HEK293 (cell line): ENCODE measurements around the gene GALNT15.

Experiments used
- CTCF ChIA-PET: fragments of 350-600 bp; formaldehyde crosslinking; extraction: SDS; loops from one replicate; lab custom pipeline; 2021; ENCODE audit warnings: antibody characterized with exemption; lab: Yijun Ruan, JAX
- POLR2A ChIA-PET: fragments of 300-600 bp; formaldehyde crosslinking; extraction: SDS; loops from one replicate; lab custom pipeline; 2020; ENCODE audit warnings: antibody characterized with exemption, inconsistent platforms; lab: Yijun Ruan, JAX
- H3K27ac ChIP-seq: fragments of 200-500 bp; sonication (Bioruptor generic); 2 replicates; pipeline ENCODE4 v1.5.1; 2014; ENCODE audit warnings: low read depth, low read length, control low read depth, inconsistent platforms; ENCODE audit errors: extremely low read depth
- H3K36me3 ChIP-seq, 2 experiments: fragments of 200-500 bp in 1 of 2; sonication (Bioruptor generic) in 1 of 2; 1 replicate in 1 of 2; 2 replicates in 1 of 2; pipeline ENCODE4 v1.5.1; 2014 to 2017; ENCODE audit warnings: inconsistent platforms in 2 of 2, low read length in 2 of 2; ENCODE audit not compliant: control insufficient read depth in 2 of 2, insufficient read depth in 1 of 2
- H3K4me1 ChIP-seq: fragments of 200-500 bp; sonication (Bioruptor generic); 2 replicates; pipeline ENCODE4 v1.5.1; 2014; ENCODE audit warnings: mild to moderate bottlenecking, low read length, inconsistent platforms; ENCODE audit not compliant: control insufficient read depth, insufficient read depth
- H3K4me3 ChIP-seq: 2 replicates; pipeline ENCODE4 v1.5.1; 2011; ENCODE audit warnings: low read depth, mild to moderate bottlenecking, control low read depth, low read length, moderate library complexity
- H3K9me3 ChIP-seq: fragments of 200-500 bp; sonication (Bioruptor generic); 2 replicates; pipeline ENCODE4 v1.5.1; 2014; ENCODE audit warnings: low read depth, low read length, inconsistent platforms; ENCODE audit not compliant: control insufficient read depth, insufficient read depth
- IKZF3 ChIP-seq: fragments of 450-650 bp; IDR thresholded peaks from 2 replicates; pipeline ENCODE4 v1.5.0; 2018; ENCODE audit warnings: missing biosample characterization, mild to moderate bottlenecking, missing genetic modification characterization, moderate library complexity
- OVOL3 ChIP-seq: fragments of 450-650 bp; formaldehyde crosslinking; IDR thresholded peaks from 2 replicates; pipeline ENCODE4 v1.5.1; 2016; ENCODE audit warnings: missing biosample characterization, missing genetic modification characterization
- RBAK ChIP-seq: fragments of 450-650 bp; formaldehyde crosslinking; IDR thresholded peaks from 2 replicates; pipeline ENCODE4 v1.5.1; 2016; ENCODE audit warnings: missing biosample characterization, missing genetic modification characterization
- REPIN1 ChIP-seq: fragments of 450-650 bp; formaldehyde crosslinking; IDR thresholded peaks from 2 replicates; pipeline ENCODE4 v1.5.1; 2017; ENCODE audit warnings: missing biosample characterization, missing genetic modification characterization, low read depth
- SP2 ChIP-seq: fragments of 450-650 bp; formaldehyde crosslinking; IDR thresholded peaks from 2 replicates; pipeline ENCODE4 v1.5.1; 2016; ENCODE audit warnings: missing biosample characterization, missing genetic modification characterization
- SP3 ChIP-seq: fragments of 450-650 bp; formaldehyde crosslinking; IDR thresholded peaks from 2 replicates; pipeline ENCODE4 v1.5.1; 2016; ENCODE audit warnings: missing biosample characterization, missing genetic modification characterization
- YY1 ChIP-seq: fragments of 450-650 bp; formaldehyde crosslinking; IDR thresholded peaks from 2 replicates; pipeline ENCODE4 v1.5.1; 2018; ENCODE audit warnings: missing biosample characterization, missing genetic modification characterization
- ZBTB1 ChIP-seq: fragments of 450-650 bp; formaldehyde crosslinking; IDR thresholded peaks from 2 replicates; pipeline ENCODE4 v1.5.1; 2016; ENCODE audit warnings: missing biosample characterization, missing genetic modification characterization
- ZFP41 ChIP-seq: fragments of 450-650 bp; formaldehyde crosslinking; IDR thresholded peaks from 2 replicates; pipeline ENCODE4 v1.5.1; 2016; ENCODE audit warnings: missing biosample characterization, missing genetic modification characterization, borderline replicate concordance
- ZNF112 ChIP-seq: fragments of 450-650 bp; formaldehyde crosslinking; IDR thresholded peaks from 2 replicates; pipeline ENCODE4 v1.5.0; 2017; ENCODE audit warnings: missing biosample characterization, missing genetic modification characterization
- ZNF114 ChIP-seq: fragments of 450-650 bp; formaldehyde crosslinking; IDR thresholded peaks from 2 replicates; pipeline ENCODE4 v1.5.0; 2017; ENCODE audit warnings: missing biosample characterization, missing genetic modification characterization
- ZNF16 ChIP-seq: fragments of 450-650 bp; formaldehyde crosslinking; IDR thresholded peaks from 2 replicates; pipeline ENCODE4 v1.5.1; 2016; ENCODE audit warnings: low read depth, missing biosample characterization, missing genetic modification characterization
- ZNF266 ChIP-seq: fragments of 450-650 bp; formaldehyde crosslinking; IDR thresholded peaks from 2 replicates; pipeline ENCODE4 v1.5.1; 2016; ENCODE audit warnings: missing biosample characterization, missing genetic modification characterization, low read depth
- ZNF324 ChIP-seq: fragments of 450-650 bp; formaldehyde crosslinking; IDR thresholded peaks from 2 replicates; pipeline ENCODE4 v1.5.1; 2016; ENCODE audit warnings: missing biosample characterization, missing genetic modification characterization
- ZNF354C ChIP-seq: fragments of 450-650 bp; formaldehyde crosslinking; IDR thresholded peaks from 2 replicates; pipeline ENCODE4 v1.5.1; 2016; ENCODE audit warnings: missing biosample characterization, missing genetic modification characterization, low read depth, borderline replicate concordance
- ZNF521 ChIP-seq: fragments of 450-650 bp; formaldehyde crosslinking; IDR thresholded peaks from 2 replicates; pipeline ENCODE4 v1.5.1; 2017; ENCODE audit warnings: missing biosample characterization, mild to moderate bottlenecking, missing genetic modification characterization
- ZNF544 ChIP-seq: fragments of 450-650 bp; formaldehyde crosslinking; IDR thresholded peaks from 2 replicates; pipeline ENCODE4 v1.5.0; 2017; ENCODE audit warnings: missing biosample characterization, missing genetic modification characterization
- ZNF555 ChIP-seq: fragments of 450-650 bp; formaldehyde crosslinking; conservative IDR thresholded peaks from 2 replicates; pipeline ENCODE4 v1.5.1; 2017; ENCODE audit warnings: missing biosample characterization, mild to moderate bottlenecking, missing genetic modification characterization, inconsistent platforms
- TF ChIP-seq, protein P1 (sequence below): fragments of 450-650 bp; formaldehyde crosslinking; conservative IDR thresholded peaks from 2 replicates; pipeline ENCODE4 v1.5.1; 2016; ENCODE audit warnings: low read depth, missing biosample characterization, missing genetic modification characterization
- TF ChIP-seq, protein P2 (sequence below): IDR thresholded peaks from 2 replicates; pipeline ENCODE4 v1.6.1; 2011; ENCODE audit warnings: mild to moderate bottlenecking, low read depth, low read length, borderline replicate concordance
- TF ChIP-seq, protein P3 (sequence below): fragments of 450-650 bp; formaldehyde crosslinking; IDR thresholded peaks from 2 replicates; pipeline ENCODE4 v1.5.1; 2017; ENCODE audit warnings: missing biosample characterization, missing genetic modification characterization
- TF ChIP-seq, protein P4 (sequence below): fragments of 450-650 bp; formaldehyde crosslinking; IDR thresholded peaks from 2 replicates; pipeline ENCODE4 v1.5.1; 2017; ENCODE audit warnings: missing biosample characterization, missing genetic modification characterization

GALNT15 gene

DNA sequence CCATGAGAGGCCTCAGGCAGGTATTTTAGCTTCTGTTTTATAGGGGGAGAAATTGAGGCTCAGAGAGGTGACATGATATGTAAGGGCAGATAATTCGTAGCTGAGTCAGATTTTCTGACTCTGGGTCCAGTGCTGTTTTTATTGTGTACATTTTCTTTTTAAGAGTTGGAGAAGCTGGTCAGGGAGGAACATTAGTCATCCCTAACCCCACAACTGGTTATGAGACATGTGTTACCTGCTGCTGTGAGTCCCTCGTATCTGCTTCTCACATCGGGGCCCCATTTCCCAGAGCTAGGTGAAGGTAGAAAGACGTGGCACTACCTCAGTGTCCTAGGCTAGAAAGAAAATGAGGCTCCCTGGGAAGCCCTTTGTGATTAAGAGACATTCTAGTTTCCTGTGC, 28.6 kb downstream of the GALNT15 start (continued):
- TF ChIP-seq, protein P1, sequence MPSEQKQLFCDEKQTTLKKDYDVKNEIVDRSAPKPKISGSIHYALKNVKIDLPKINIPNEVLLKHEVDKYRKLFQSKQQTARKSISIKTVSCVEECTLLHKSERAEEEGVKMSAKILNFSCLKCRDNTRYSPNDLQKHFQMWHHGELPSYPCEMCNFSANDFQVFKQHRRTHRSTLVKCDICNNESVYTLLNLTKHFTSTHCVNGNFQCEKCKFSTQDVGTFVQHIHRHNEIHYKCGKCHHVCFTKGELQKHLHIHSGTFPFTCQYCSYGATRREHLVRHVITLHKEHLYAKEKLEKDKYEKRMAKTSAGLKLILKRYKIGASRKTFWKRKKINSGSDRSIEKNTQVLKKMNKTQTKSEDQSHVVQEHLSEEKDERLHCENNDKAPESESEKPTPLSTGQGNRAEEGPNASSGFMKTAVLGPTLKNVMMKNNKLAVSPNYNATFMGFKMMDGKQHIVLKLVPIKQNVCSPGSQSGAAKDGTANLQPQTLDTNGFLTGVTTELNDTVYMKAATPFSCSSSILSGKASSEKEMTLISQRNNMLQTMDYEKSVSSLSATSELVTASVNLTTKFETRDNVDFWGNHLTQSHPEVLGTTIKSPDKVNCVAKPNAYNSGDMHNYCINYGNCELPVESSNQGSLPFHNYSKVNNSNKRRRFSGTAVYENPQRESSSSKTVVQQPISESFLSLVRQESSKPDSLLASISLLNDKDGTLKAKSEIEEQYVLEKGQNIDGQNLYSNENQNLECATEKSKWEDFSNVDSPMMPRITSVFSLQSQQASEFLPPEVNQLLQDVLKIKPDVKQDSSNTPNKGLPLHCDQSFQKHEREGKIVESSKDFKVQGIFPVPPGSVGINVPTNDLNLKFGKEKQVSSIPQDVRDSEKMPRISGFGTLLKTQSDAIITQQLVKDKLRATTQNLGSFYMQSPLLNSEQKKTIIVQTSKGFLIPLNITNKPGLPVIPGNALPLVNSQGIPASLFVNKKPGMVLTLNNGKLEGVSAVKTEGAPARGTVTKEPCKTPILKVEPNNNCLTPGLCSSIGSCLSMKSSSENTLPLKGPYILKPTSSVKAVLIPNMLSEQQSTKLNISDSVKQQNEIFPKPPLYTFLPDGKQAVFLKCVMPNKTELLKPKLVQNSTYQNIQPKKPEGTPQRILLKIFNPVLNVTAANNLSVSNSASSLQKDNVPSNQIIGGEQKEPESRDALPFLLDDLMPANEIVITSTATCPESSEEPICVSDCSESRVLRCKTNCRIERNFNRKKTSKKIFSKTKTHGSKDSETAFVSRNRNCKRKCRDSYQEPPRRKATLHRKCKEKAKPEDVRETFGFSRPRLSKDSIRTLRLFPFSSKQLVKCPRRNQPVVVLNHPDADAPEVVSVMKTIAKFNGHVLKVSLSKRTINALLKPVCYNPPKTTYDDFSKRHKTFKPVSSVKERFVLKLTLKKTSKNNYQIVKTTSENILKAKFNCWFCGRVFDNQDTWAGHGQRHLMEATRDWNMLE (tag by site-specific recombination) = no peak
- no peak for TF ChIP-seq ZNF324 (tag by site-specific recombination)

DNA sequence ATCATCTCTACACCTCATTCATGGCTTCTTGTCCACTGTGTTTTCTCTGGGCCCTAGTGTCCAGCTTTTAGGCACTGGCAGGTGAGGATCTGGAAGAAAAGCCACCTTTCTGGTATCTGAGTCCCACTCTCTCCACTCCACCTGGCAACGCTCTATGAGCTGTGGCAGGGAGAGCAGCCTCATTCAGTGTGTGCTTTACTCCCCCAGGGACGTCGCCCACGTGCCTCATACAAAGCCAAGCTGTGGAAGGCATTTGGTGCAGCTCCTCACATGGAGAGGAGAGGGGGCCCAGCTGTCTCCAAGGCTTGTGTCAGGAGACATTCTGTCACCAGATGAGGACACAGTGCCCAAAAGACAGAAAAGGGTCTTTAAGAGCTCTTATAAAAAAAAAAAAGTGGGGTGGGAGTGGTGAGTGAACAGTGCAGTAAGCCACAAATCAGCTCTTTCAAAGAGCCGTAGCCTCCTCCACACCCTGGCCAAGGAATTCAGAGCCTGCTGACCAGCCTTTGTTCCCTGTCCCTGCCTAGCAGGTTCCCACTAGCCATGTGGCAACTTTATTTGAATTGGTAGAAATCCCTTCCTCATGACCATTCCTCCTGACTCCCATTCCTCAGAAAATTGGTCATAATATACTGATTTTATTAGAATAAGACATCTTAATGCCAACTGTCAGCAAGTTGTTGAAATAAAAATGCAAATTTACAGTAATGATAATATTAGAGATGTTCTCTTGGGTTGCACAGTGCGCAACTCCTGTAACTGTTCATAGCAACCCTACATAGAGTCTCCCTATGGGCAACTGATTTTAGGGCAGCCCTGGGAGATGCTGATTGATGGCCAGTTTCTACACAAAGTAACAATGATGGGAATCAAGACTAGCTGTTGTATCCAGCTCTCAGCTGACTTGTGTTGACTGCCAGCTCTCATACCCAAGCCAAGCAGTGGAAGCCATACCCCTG, 29.5 kb downstream of the GALNT15 start:
- CTCF ChIA-PET = interaction anchor here (1.1 kb wide), 1 partner anchor 388 kb away, joined by 4 read pairs; no protein-coding TSS in a partner anchor
- TF ChIP-seq IKZF3 (tag by site-specific recombination) = no peak
- no peak for TF ChIP-seq SP2 (tag by site-specific recombination)
- TF ChIP-seq YY1 (tag by site-specific recombination) = no peak
- no peak for TF ChIP-seq ZNF555 (tag by site-specific recombination)
- TF ChIP-seq REPIN1 (tag by site-specific recombination) = no peak
- TF ChIP-seq ZNF521 (tag by site-specific recombination) = no peak
- no peak for TF ChIP-seq ZNF114 (tag by site-specific recombination)
- TF ChIP-seq ZNF544 (tag by site-specific recombination) = no peak
- TF ChIP-seq ZNF354C (tag by site-specific recombination) = no peak
- no peak for TF ChIP-seq ZNF266 (tag by site-specific recombination)
- TF ChIP-seq ZBTB1 (tag by site-specific recombination) = no peak
- no peak for TF ChIP-seq ZNF16 (tag by site-specific recombination)
- TF ChIP-seq ZNF112 (tag by site-specific recombination) = no peak
- TF ChIP-seq, protein P2, sequence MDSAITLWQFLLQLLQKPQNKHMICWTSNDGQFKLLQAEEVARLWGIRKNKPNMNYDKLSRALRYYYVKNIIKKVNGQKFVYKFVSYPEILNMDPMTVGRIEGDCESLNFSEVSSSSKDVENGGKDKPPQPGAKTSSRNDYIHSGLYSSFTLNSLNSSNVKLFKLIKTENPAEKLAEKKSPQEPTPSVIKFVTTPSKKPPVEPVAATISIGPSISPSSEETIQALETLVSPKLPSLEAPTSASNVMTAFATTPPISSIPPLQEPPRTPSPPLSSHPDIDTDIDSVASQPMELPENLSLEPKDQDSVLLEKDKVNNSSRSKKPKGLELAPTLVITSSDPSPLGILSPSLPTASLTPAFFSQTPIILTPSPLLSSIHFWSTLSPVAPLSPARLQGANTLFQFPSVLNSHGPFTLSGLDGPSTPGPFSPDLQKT = no peak
- TF ChIP-seq RBAK (tag by site-specific recombination) = no peak
- TF ChIP-seq, protein P3, sequence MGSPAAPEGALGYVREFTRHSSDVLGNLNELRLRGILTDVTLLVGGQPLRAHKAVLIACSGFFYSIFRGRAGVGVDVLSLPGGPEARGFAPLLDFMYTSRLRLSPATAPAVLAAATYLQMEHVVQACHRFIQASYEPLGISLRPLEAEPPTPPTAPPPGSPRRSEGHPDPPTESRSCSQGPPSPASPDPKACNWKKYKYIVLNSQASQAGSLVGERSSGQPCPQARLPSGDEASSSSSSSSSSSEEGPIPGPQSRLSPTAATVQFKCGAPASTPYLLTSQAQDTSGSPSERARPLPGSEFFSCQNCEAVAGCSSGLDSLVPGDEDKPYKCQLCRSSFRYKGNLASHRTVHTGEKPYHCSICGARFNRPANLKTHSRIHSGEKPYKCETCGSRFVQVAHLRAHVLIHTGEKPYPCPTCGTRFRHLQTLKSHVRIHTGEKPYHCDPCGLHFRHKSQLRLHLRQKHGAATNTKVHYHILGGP (tag by site-specific recombination) = no peak
- no peak for TF ChIP-seq ZFP41 (tag by site-specific recombination)
- no peak for TF ChIP-seq SP3
- TF ChIP-seq, protein P4, sequence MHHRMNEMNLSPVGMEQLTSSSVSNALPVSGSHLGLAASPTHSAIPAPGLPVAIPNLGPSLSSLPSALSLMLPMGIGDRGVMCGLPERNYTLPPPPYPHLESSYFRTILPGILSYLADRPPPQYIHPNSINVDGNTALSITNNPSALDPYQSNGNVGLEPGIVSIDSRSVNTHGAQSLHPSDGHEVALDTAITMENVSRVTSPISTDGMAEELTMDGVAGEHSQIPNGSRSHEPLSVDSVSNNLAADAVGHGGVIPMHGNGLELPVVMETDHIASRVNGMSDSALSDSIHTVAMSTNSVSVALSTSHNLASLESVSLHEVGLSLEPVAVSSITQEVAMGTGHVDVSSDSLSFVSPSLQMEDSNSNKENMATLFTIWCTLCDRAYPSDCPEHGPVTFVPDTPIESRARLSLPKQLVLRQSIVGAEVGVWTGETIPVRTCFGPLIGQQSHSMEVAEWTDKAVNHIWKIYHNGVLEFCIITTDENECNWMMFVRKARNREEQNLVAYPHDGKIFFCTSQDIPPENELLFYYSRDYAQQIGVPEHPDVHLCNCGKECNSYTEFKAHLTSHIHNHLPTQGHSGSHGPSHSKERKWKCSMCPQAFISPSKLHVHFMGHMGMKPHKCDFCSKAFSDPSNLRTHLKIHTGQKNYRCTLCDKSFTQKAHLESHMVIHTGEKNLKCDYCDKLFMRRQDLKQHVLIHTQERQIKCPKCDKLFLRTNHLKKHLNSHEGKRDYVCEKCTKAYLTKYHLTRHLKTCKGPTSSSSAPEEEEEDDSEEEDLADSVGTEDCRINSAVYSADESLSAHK (tag by site-specific recombination) = no peak
- no peak for TF ChIP-seq OVOL3 (tag by site-specific recombination)
- TF ChIP-seq, all 188 proteins: peak for 0
- H3K36me3 ChIP-seq = no peaks in the 10 kb centered on the region
- POLR2A ChIA-PET = no interaction called here
- H3K27ac ChIP-seq = no peak overlapping the region
- no peaks in the 10 kb centered on the region for H3K9me3 ChIP-seq
- 0 out of 2 replicates have a peak, but pooled peaks cover 2% of the 10 kb centered on the region for H3K4me1 ChIP-seq
- no peak overlapping the region for H3K4me3 ChIP-seq
